ENCODE measurements around the gene SCN9A.

DNA sequence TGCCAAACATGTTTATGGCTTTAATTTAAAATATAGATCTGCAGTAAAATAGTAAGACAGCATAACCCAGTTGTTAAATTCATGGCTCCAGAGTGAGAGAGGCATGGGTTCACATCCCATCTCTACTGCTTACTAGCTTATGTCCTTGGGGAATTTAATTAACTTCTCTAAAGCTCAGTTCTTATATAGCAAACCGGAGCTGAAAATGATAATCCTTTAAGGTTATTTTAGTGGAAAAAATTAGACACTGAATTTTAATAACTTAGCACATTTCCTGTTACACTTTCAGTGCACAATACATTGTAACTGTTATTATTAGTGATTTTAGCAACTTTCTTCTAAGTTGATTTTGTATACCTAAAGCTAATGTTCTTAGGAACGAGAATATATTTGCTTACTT is 14.8 kb downstream of the SCN9A start:
- TF ChIP-seq CTCF (IDR thresholded peaks at IDR 0.05; ENCODE audit: low read length) (no peak), EZH2 (optimal IDR thresholded peaks at IDR 0.05; ENCODE audit: low read depth, low read length) (no peak), EZH2phosphoT487 (IDR thresholded peaks at IDR 0.05; ENCODE audit: low read length) (no peak)

All from MM.1S (cell line).